HEK293 (cell line): Measurements from ENCODE around the gene ASPDH.

Experiments
- CTCF ChIA-PET: fragments of 350-600 bp; formaldehyde crosslinking; extraction: SDS; loops from one replicate; lab custom pipeline; 2021; ENCODE audit warnings: antibody characterized with exemption; lab: Yijun Ruan, JAX
- POLR2A ChIA-PET: fragments of 300-600 bp; formaldehyde crosslinking; extraction: SDS; loops from one replicate; lab custom pipeline; 2020; ENCODE audit warnings: antibody characterized with exemption, inconsistent platforms; lab: Yijun Ruan, JAX
- H3K27ac ChIP-seq: fragments of 200-500 bp; sonication (Bioruptor generic); 2 replicates; pipeline ENCODE4 v1.5.1; 2014; ENCODE audit warnings: low read depth, low read length, control low read depth, inconsistent platforms; ENCODE audit errors: extremely low read depth
- H3K36me3 ChIP-seq, 2 experiments: fragments of 200-500 bp in 1 of 2; sonication (Bioruptor generic) in 1 of 2; 1 replicate in 1 of 2; 2 replicates in 1 of 2; pipeline ENCODE4 v1.5.1; 2014 to 2017; ENCODE audit warnings: inconsistent platforms in 2 of 2, low read length in 2 of 2; ENCODE audit not compliant: control insufficient read depth in 2 of 2, insufficient read depth in 1 of 2
- H3K4me1 ChIP-seq: fragments of 200-500 bp; sonication (Bioruptor generic); 2 replicates; pipeline ENCODE4 v1.5.1; 2014; ENCODE audit warnings: mild to moderate bottlenecking, low read length, inconsistent platforms; ENCODE audit not compliant: control insufficient read depth, insufficient read depth
- H3K4me3 ChIP-seq: 2 replicates; pipeline ENCODE4 v1.5.1; 2011; ENCODE audit warnings: low read depth, mild to moderate bottlenecking, control low read depth, low read length, moderate library complexity
- H3K9me3 ChIP-seq: fragments of 200-500 bp; sonication (Bioruptor generic); 2 replicates; pipeline ENCODE4 v1.5.1; 2014; ENCODE audit warnings: low read depth, low read length, inconsistent platforms; ENCODE audit not compliant: control insufficient read depth, insufficient read depth
- GLI4 ChIP-seq: fragments of 450-650 bp; formaldehyde crosslinking; IDR thresholded peaks from 2 replicates; pipeline ENCODE4 v1.5.1; 2016; ENCODE audit warnings: missing biosample characterization, missing genetic modification characterization
- GLIS1 ChIP-seq: fragments of 450-650 bp; formaldehyde crosslinking; IDR thresholded peaks from 2 replicates; pipeline ENCODE4 v1.5.1; 2016; ENCODE audit warnings: missing biosample characterization, missing genetic modification characterization
- KLF1 ChIP-seq: fragments of 450-650 bp; formaldehyde crosslinking; IDR thresholded peaks from 2 replicates; pipeline ENCODE4 v1.5.1; 2016; ENCODE audit warnings: missing biosample characterization, missing genetic modification characterization
- KLF7 ChIP-seq: fragments of 450-650 bp; formaldehyde crosslinking; IDR thresholded peaks from 2 replicates; pipeline ENCODE4 v1.5.1; 2016; ENCODE audit warnings: missing biosample characterization, missing genetic modification characterization, borderline replicate concordance
- KLF9 ChIP-seq: fragments of 450-650 bp; formaldehyde crosslinking; IDR thresholded peaks from 2 replicates; pipeline ENCODE4 v1.5.1; 2016; ENCODE audit warnings: missing biosample characterization, missing genetic modification characterization, low read depth
- OVOL3 ChIP-seq: fragments of 450-650 bp; formaldehyde crosslinking; IDR thresholded peaks from 2 replicates; pipeline ENCODE4 v1.5.1; 2016; ENCODE audit warnings: missing biosample characterization, missing genetic modification characterization
- PRDM10 ChIP-seq: fragments of 450-650 bp; formaldehyde crosslinking; IDR thresholded peaks from 2 replicates; pipeline ENCODE4 v1.5.1; 2016; ENCODE audit warnings: missing biosample characterization, missing genetic modification characterization
- SCRT1 ChIP-seq: fragments of 450-650 bp; formaldehyde crosslinking; IDR thresholded peaks from 2 replicates; pipeline ENCODE4 v1.5.1; 2016; ENCODE audit warnings: missing biosample characterization, missing genetic modification characterization, borderline replicate concordance
- YY2 ChIP-seq: fragments of 450-650 bp; formaldehyde crosslinking; IDR thresholded peaks from 2 replicates; pipeline ENCODE4 v1.5.1; 2016; ENCODE audit warnings: missing biosample characterization, missing genetic modification characterization
- ZBTB8A ChIP-seq: fragments of 450-650 bp; formaldehyde crosslinking; IDR thresholded peaks from 2 replicates; pipeline ENCODE4 v1.5.1; 2016; ENCODE audit warnings: missing biosample characterization, missing genetic modification characterization
- ZFHX2 ChIP-seq: fragments of 450-650 bp; formaldehyde crosslinking; conservative IDR thresholded peaks from 2 replicates; pipeline ENCODE4 v1.5.1; 2016; ENCODE audit warnings: missing biosample characterization, missing genetic modification characterization
- ZFP69B ChIP-seq: fragments of 450-650 bp; formaldehyde crosslinking; IDR thresholded peaks from 2 replicates; pipeline ENCODE4 v1.5.1; 2016; ENCODE audit warnings: missing biosample characterization, missing genetic modification characterization
- ZIC2 ChIP-seq: fragments of 450-650 bp; formaldehyde crosslinking; IDR thresholded peaks from 2 replicates; pipeline ENCODE4 v1.5.1; 2016; ENCODE audit warnings: missing biosample characterization, missing genetic modification characterization
- ZNF341 ChIP-seq: fragments of 450-650 bp; formaldehyde crosslinking; IDR thresholded peaks from 2 replicates; pipeline ENCODE4; 2016; ENCODE audit warnings: low read depth, missing biosample characterization, missing genetic modification characterization
- ZNF394 ChIP-seq: fragments of 450-650 bp; formaldehyde crosslinking; IDR thresholded peaks from 2 replicates; pipeline ENCODE4 v1.5.1; 2016; ENCODE audit warnings: missing biosample characterization, missing genetic modification characterization, mild to moderate bottlenecking, moderate library complexity, borderline replicate concordance
- ZNF521 ChIP-seq: fragments of 450-650 bp; formaldehyde crosslinking; IDR thresholded peaks from 2 replicates; pipeline ENCODE4 v1.5.1; 2017; ENCODE audit warnings: missing biosample characterization, mild to moderate bottlenecking, missing genetic modification characterization
- ZNF549 ChIP-seq: fragments of 450-650 bp; IDR thresholded peaks from 2 replicates; pipeline ENCODE4 v1.5.1; 2018; ENCODE audit warnings: missing biosample characterization, missing genetic modification characterization, mild to moderate bottlenecking, inconsistent platforms, moderate library complexity
- ZNF654 ChIP-seq: fragments of 450-650 bp; formaldehyde crosslinking; IDR thresholded peaks from 2 replicates; pipeline ENCODE4 v1.5.1; 2016; ENCODE audit warnings: low read depth, missing biosample characterization, missing genetic modification characterization
- ZNF670 ChIP-seq: fragments of 450-650 bp; formaldehyde crosslinking; IDR thresholded peaks from 2 replicates; pipeline ENCODE4 v1.5.1; 2016; ENCODE audit warnings: missing biosample characterization, missing genetic modification characterization, low read depth
- ZNF747 ChIP-seq: fragments of 450-650 bp; formaldehyde crosslinking; IDR thresholded peaks from 2 replicates; pipeline ENCODE4 v1.5.1; 2016; ENCODE audit warnings: missing biosample characterization, missing genetic modification characterization
- ZNF768 ChIP-seq: fragments of 450-650 bp; formaldehyde crosslinking; IDR thresholded peaks from 2 replicates; pipeline ENCODE4 v1.5.1; 2018; ENCODE audit warnings: missing biosample characterization, mild to moderate bottlenecking, missing genetic modification characterization
- ZNF791 ChIP-seq: fragments of 450-650 bp; formaldehyde crosslinking; IDR thresholded peaks from 2 replicates; pipeline ENCODE4 v1.5.1; 2016; ENCODE audit warnings: missing biosample characterization, missing genetic modification characterization
- ZSCAN23 ChIP-seq: fragments of 450-650 bp; formaldehyde crosslinking; IDR thresholded peaks from 2 replicates; pipeline ENCODE4 v1.5.1; 2016; ENCODE audit warnings: missing biosample characterization, missing genetic modification characterization
- TF ChIP-seq, protein P1 (sequence below): fragments of 450-650 bp; formaldehyde crosslinking; conservative IDR thresholded peaks from 2 replicates; pipeline ENCODE4 v1.5.1; 2016; ENCODE audit warnings: low read depth, missing biosample characterization, missing genetic modification characterization

ASPDH gene

DNA sequence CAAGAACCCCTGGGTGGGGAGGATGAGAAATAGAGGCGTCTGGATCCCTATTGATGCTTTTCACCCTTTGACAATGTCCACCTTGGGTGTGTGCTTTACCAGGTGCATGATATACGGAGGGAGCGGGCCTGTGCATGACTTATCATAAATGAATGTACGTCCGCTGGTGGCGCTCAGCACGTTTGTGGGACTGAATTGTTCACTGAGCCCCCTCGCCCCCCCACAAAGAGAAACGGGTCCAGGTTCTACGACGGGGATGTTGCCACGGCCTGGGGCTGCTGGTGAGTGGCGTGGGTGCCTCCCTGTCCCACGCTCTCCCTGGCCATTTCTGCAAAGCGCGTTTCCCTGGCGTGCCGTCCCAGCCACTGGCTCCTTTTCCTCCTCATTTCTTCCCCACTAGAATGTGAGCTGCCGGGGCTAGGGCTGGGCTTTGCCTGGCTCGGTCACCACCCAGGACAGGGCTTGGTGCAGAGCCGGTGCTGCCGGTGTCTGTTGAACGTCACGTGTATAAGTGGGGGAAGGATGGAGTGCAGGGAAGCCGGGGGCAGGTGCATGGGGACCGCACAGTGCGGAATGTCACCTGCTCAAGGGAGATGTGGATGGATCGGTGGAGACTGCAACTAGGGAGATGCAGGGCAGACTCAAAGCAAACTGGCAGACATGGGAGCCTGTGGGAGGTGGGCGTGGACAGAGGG, 33.0 kb upstream of the ASPDH start:
- H3K27ac ChIP-seq: no peak overlapping the region
- no peaks in the 10 kb centered on the region; the same call in 1 of the 2 replicates for H3K4me1 ChIP-seq
- H3K4me3 ChIP-seq: no peak overlapping the region
- TF ChIP-seq ZNF654 (no peak), ZNF747 (tag by site-specific recombination) (no peak), KLF1 (no peak), KLF9 (tag by site-specific recombination) (no peak), ZFP69B (tag by site-specific recombination) (no peak), PRDM10 (no peak), ZNF670 (no peak), GLI4 (tag by site-specific recombination) (no peak)
- TF ChIP-seq, protein P1, sequence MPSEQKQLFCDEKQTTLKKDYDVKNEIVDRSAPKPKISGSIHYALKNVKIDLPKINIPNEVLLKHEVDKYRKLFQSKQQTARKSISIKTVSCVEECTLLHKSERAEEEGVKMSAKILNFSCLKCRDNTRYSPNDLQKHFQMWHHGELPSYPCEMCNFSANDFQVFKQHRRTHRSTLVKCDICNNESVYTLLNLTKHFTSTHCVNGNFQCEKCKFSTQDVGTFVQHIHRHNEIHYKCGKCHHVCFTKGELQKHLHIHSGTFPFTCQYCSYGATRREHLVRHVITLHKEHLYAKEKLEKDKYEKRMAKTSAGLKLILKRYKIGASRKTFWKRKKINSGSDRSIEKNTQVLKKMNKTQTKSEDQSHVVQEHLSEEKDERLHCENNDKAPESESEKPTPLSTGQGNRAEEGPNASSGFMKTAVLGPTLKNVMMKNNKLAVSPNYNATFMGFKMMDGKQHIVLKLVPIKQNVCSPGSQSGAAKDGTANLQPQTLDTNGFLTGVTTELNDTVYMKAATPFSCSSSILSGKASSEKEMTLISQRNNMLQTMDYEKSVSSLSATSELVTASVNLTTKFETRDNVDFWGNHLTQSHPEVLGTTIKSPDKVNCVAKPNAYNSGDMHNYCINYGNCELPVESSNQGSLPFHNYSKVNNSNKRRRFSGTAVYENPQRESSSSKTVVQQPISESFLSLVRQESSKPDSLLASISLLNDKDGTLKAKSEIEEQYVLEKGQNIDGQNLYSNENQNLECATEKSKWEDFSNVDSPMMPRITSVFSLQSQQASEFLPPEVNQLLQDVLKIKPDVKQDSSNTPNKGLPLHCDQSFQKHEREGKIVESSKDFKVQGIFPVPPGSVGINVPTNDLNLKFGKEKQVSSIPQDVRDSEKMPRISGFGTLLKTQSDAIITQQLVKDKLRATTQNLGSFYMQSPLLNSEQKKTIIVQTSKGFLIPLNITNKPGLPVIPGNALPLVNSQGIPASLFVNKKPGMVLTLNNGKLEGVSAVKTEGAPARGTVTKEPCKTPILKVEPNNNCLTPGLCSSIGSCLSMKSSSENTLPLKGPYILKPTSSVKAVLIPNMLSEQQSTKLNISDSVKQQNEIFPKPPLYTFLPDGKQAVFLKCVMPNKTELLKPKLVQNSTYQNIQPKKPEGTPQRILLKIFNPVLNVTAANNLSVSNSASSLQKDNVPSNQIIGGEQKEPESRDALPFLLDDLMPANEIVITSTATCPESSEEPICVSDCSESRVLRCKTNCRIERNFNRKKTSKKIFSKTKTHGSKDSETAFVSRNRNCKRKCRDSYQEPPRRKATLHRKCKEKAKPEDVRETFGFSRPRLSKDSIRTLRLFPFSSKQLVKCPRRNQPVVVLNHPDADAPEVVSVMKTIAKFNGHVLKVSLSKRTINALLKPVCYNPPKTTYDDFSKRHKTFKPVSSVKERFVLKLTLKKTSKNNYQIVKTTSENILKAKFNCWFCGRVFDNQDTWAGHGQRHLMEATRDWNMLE: no peak
- ChIA-PET CTCF (interaction anchor here (0.5 to 4.9 kb wide), 5 partner anchors 9 to 190 kb away, joined by 4 to 40 read pairs (median 5); no protein-coding TSS in a partner anchor), POLR2A (no interaction called here)
- H3K36me3 ChIP-seq: no peaks in the 10 kb centered on the region; a peak in 1 of 3 replicates
- no peaks in the 10 kb centered on the region for H3K9me3 ChIP-seq

- ChIA-PET CTCF (interaction anchor here (0.8 to 2.0 kb wide), 3 partner anchors 9 to 17 kb away, joined by 3 to 8 read pairs (median 6); no protein-coding TSS in a partner anchor), POLR2A (no interaction called here)
- TF ChIP-seq ZIC2 (tag by site-specific recombination): no peak
- no peak for TF ChIP-seq PRDM10
- no peak for TF ChIP-seq ZNF341 (tag by site-specific recombination)
- no peak for TF ChIP-seq ZFHX2 (tag by site-specific recombination)
- no peak for TF ChIP-seq ZSCAN23 (tag by site-specific recombination)
- no peak for TF ChIP-seq ZNF768 (tag by site-specific recombination)
- no peak for TF ChIP-seq OVOL3 (tag by site-specific recombination)
- TF ChIP-seq ZBTB8A (tag by site-specific recombination): no peak
- TF ChIP-seq ZNF521 (tag by site-specific recombination): no peak
- no peak for TF ChIP-seq KLF7 (tag by site-specific recombination)
- TF ChIP-seq ZNF394 (tag by site-specific recombination): no peak
- no peak for TF ChIP-seq SCRT1 (tag by site-specific recombination)
- no peak for TF ChIP-seq ZNF549 (tag by site-specific recombination)
- no peak for TF ChIP-seq GLIS1 (tag by site-specific recombination)
- TF ChIP-seq YY2 (tag by site-specific recombination): no peak
- no peak for TF ChIP-seq ZNF791
Observed at GRCh38 chr19:50542943-50543342, 29.2 kb upstream of the ASPDH start.

More at GRCh38 chr19:50542943-50543342, 29.2 kb upstream of the ASPDH start:
- H3K36me3 ChIP-seq: no peaks in the 10 kb centered on the region; a peak in 1 of 3 replicates
- H3K9me3 ChIP-seq: no peaks in the 10 kb centered on the region
- H3K4me3 ChIP-seq: no peak overlapping the region
- H3K27ac ChIP-seq: no peak overlapping the region
- no peaks in the 10 kb centered on the region for H3K4me1 ChIP-seq
